Skeletal muscle tissue (tissue), 4 donors: Measurements from ENCODE around the gene STARD13. TPM values are rescaled to one million over a fixed set of nuclear protein-coding genes. Genes with fewer than 3 reads are reported as not detected.

ENCODE experiments used
- H3K27ac ChIP-seq: one replicate; pipeline ENCODE4 v1.7.0; 2013; ENCODE audit warnings: mild to moderate bottlenecking, low read depth, low read length, inconsistent platforms
- H3K27me3 ChIP-seq, 3 donors: one replicate each; pipeline ENCODE4 v1.7.0; 2013; ENCODE audit warnings: low read length in 3 of 3; ENCODE audit not compliant: control insufficient read depth in 3 of 3, insufficient read depth in 3 of 3
- H3K36me3 ChIP-seq, 3 donors: one replicate each; pipeline ENCODE4 v1.7.0; 2013; ENCODE audit warnings: low read length in 3 of 3; ENCODE audit not compliant: control insufficient read depth in 3 of 3, insufficient read depth in 3 of 3
- H3K4me1 ChIP-seq, 3 donors: one replicate each; pipeline ENCODE4 v1.7.0; 2013; ENCODE audit warnings: low read length in 3 of 3, mild to moderate bottlenecking in 3 of 3; ENCODE audit not compliant: control insufficient read depth in 3 of 3, insufficient read depth in 3 of 3
- H3K4me3 ChIP-seq, 3 donors: one replicate each; pipeline ENCODE4 v1.7.0; 2013; ENCODE audit warnings: low read length in 3 of 3
- H3K9ac ChIP-seq, 3 donors: one replicate each; pipeline ENCODE4 v1.7.0; 2013; ENCODE audit warnings: low read length in 3 of 3, mild to moderate bottlenecking in 3 of 3, moderate library complexity in 2 of 3, low read depth in 1 of 3
- H3K9me3 ChIP-seq, 3 donors: one replicate each; pipeline ENCODE4 v1.7.0; 2013; ENCODE audit warnings: low read length in 3 of 3; ENCODE audit not compliant: control insufficient read depth in 3 of 3
- total RNA-seq: library from RNA; depleted of rRNA; stranded (reverse); fragments of >200 nt; gene quantifications from one replicate; pipeline ENCODE4 v1.2.3, GENCODE V29; 2014
- donor health status: Osteomylitis.

Gene STARD13
- total RNA-seq, 1 donor from 2014 or later, result 30.3 TPM

GRCh38 chr13:33217256-33217655, 68.3 kb downstream of the STARD13 start:
- H3K9ac ChIP-seq, result no peak overlapping the region
- peaks cover 0 to 14% (median 6%) of the 10 kb centered on the region in 3 donors for H3K4me1 ChIP-seq
- H3K4me3 ChIP-seq, result no peak overlapping the region
- H3K27ac ChIP-seq, result no peak overlapping the region
- no peaks in the 10 kb centered on the region for H3K36me3 ChIP-seq
- H3K27me3 ChIP-seq, result no peaks in the 10 kb centered on the region
- H3K9me3 ChIP-seq, result no peaks in the 10 kb centered on the region

- peaks cover 0 to 14% (median 6%) of the 10 kb centered on the region in 3 donors for H3K4me1 ChIP-seq
- no peaks in the 10 kb centered on the region for H3K9me3 ChIP-seq
- H3K4me3 ChIP-seq, result no peak overlapping the region
- H3K27me3 ChIP-seq, result no peaks in the 10 kb centered on the region
- no peaks in the 10 kb centered on the region for H3K36me3 ChIP-seq
- H3K27ac ChIP-seq, result no peak overlapping the region
- no peak overlapping the region for H3K9ac ChIP-seq
Measured at GRCh38 chr13:33213797-33214196, 71.8 kb downstream of the STARD13 start.

- Histone ChIP-seq H3K4me3 (no peak overlapping the region), H3K27me3 (no peaks in the 10 kb centered on the region), H3K4me1 (peaks cover 2 to 17% (median 6%) of the 10 kb centered on the region in 3 donors), H3K9me3 (no peaks in the 10 kb centered on the region), H3K27ac (no peak overlapping the region), H3K9ac (no peak overlapping the region), H3K36me3 (no peaks in the 10 kb centered on the region)
Measured at GRCh38 chr13:33213024-33213768, 72.4 kb downstream of the STARD13 start.

DNA sequence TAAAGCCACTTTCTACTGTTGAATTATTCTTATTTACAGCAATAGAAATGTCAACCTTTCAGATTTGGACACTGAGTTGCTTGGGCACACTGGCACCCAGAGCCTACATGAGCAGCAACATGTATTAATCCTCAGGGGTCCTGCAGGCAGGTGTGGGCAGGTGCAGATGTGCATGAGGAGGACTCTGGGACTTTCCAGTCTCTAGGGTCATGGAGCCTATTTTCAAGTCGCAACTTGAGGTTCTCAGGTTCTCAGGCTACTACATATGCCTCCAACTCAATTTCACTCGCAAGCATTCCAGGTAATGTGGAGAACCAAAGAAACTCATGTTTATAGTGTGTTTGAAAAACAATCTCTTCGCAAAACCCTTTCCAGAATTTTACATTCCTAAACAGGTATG, 73.2 kb downstream of the STARD13 start:
- Histone ChIP-seq H3K27ac (no peak overlapping the region), H3K36me3 (no peaks in the 10 kb centered on the region), H3K27me3 (no peaks in the 10 kb centered on the region), H3K9me3 (no peaks in the 10 kb centered on the region), H3K4me3 (no peak overlapping the region), H3K9ac (no peak overlapping the region), H3K4me1 (peaks cover 5 to 24% (median 6%) of the 10 kb centered on the region in 3 donors)

GRCh38 chr13:33210090-33210489, 75.5 kb downstream of the STARD13 start:
- Histone ChIP-seq H3K27ac (no peak overlapping the region), H3K9me3 (no peaks in the 10 kb centered on the region), H3K27me3 (no peaks in the 10 kb centered on the region), H3K4me1 (peaks cover 12 to 37% (median 19%) of the 10 kb centered on the region in 3 donors), H3K36me3 (no peaks in the 10 kb centered on the region), H3K4me3 (no peak overlapping the region), H3K9ac (no peak overlapping the region)

DNA sequence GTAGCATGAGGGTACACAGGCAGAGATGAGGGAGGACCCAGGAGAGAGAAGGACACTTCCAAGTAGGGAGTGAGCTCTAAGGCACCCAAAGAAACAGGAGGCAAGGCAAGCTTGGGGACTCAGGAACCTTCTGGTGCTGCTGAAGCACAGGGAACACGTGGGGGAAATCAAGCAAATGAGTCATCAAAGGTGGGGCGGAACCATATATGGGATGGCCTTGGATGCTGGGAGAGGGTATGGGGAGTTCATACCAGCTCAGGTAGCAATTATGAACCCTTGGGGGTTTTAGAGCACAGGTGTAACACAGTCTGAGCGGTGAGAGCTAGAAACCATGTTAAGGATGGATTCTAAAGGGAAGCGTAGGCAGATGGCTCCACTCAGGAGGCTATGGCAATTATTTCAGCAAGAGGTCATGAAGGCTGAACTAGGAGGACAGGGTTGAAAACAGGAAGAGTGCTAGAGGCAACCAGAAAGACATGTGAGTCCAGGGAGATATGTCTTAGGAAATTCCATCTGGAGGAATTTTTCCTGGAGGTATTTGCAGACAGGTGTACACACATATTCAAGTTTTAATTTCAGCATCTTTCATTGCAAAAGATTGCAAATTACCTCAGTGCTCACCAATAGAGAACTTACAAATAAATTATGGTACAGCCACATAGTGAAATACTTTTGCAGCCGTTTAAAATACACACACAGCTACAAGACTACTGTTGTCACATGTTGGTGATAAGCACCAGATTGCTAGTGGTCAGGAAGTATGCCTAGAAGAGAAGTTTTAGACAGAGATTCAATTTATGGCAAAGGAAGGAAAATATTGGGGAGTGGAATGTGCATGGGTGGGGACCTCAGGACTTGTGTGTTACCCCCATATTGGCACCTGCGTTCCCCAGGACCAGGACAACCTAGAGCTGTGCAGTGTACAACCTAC, 77.0 kb downstream of the STARD13 start:
- Histone ChIP-seq H3K9me3 (no peaks in the 10 kb centered on the region), H3K4me3 (no peak overlapping the region), H3K27me3 (no peaks in the 10 kb centered on the region), H3K9ac (no peak overlapping the region), H3K4me1 (peaks cover 12 to 38% (median 17%) of the 10 kb centered on the region in 3 donors), H3K27ac (no peak overlapping the region), H3K36me3 (no peaks in the 10 kb centered on the region)

- Histone ChIP-seq H3K9ac (no peak overlapping the region), H3K4me1 (peaks cover 12 to 39% (median 17%) of the 10 kb centered on the region in 3 donors), H3K36me3 (no peaks in the 10 kb centered on the region), H3K27ac (peak overlapping the region; percentile 27), H3K4me3 (no peak overlapping the region), H3K27me3 (no peaks in the 10 kb centered on the region), H3K9me3 (no peaks in the 10 kb centered on the region)
Measured at GRCh38 chr13:33207615-33207961, 78.0 kb downstream of the STARD13 start.

GRCh38 chr13:33206945-33207614, 78.5 kb downstream of the STARD13 start:
- Histone ChIP-seq H3K9ac (no peak overlapping the region), H3K36me3 (no peaks in the 10 kb centered on the region), H3K27me3 (no peaks in the 10 kb centered on the region), H3K27ac (peak overlapping the region; percentile 27), H3K9me3 (no peaks in the 10 kb centered on the region), H3K4me3 (no peak overlapping the region), H3K4me1 (peaks cover 12 to 39% (median 17%) of the 10 kb centered on the region in 3 donors)

DNA sequence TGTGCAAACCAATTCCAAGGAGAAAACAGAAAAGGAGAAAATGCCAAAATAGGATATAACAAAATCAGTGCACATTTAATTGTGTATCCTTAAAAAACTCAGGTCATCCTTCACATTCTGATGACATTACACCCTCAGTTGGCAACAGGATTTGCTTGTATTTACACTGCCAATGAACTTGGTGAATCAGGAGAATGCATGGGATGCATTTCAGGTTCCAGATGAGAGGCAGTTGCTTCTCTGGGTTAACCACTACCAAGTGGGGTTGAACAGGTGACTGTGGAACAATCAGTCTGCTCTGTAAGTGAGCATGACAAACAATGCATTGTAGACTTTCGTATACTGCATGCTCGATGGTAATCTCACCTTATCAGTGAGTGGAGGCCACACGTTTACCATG, 79.1 kb downstream of the STARD13 start:
- no peak overlapping the region for H3K9ac ChIP-seq
- H3K4me3 ChIP-seq, result no peak overlapping the region
- no peaks in the 10 kb centered on the region for H3K9me3 ChIP-seq
- H3K27me3 ChIP-seq, result no peaks in the 10 kb centered on the region
- no peak overlapping the region for H3K27ac ChIP-seq
- peaks cover 12 to 39% (median 17%) of the 10 kb centered on the region in 3 donors for H3K4me1 ChIP-seq
- H3K36me3 ChIP-seq, result no peaks in the 10 kb centered on the region
